ENCODE data around the gene BMP8B. TPM values are rescaled to one million over a fixed set of nuclear protein-coding genes. Genes with fewer than 3 reads are reported as not detected.

Gene BMP8B
- total and polyA plus RNA-seq, 2 of the 8 experiments (the other 6 are each of a cell fraction or from before 2014, with no cell fraction given), result 0.37 to 0.50 TPM

- TF ChIP-seq CHD7 (IDR thresholded peaks at IDR 0.05; ENCODE audit: insufficient replicate concordance, low read length) (no peak), POLR2AphosphoS5 (IDR thresholded peaks at IDR 0.05; ENCODE audit: low read depth, low read length) (no peak)
These were observed 75.1 kb downstream of the BMP8B start (continued) for GRCh38 chr1:39713557-39713956.
